Sigmoid colon (tissue), 4 donors: ENCODE measurements around the gene AMBRA1.

Experiments
- CTCF ChIP-seq, 4 experiments: fragments of 450-650 bp in 3 of 4; fragments of 200-600 bp in 1 of 4; IDR thresholded peaks; one replicate each; pipeline ENCODE4 v1.5.1; 2016 to 2019; ENCODE audit warnings: antibody characterized with exemption in 4 of 4, mild to moderate bottlenecking in 3 of 4, moderate library complexity in 2 of 4
- EP300 ChIP-seq, 4 donors: sonication (generic); formaldehyde crosslinking; IDR thresholded peaks; one replicate each; pipeline ENCODE4 v1.6.1; 2017; ENCODE audit warnings: antibody characterized with exemption in 4 of 4
- POLR2A ChIP-seq, 2 donors: fragments of 450-650 bp; IDR thresholded peaks; one replicate each; pipeline ENCODE4 v1.6.1; 2016; ENCODE audit warnings: antibody characterized with exemption in 2 of 2, mild to moderate bottlenecking in 2 of 2, moderate library complexity in 2 of 2
- POLR2AphosphoS5 ChIP-seq, 4 donors: sonication (generic); formaldehyde crosslinking; IDR thresholded peaks; one replicate each; pipeline ENCODE4 v1.6.1; 2017; ENCODE audit warnings: antibody characterized with exemption in 4 of 4

- TF ChIP-seq CTCF (IDR thresholded peaks at IDR 0.05): no peak
- TF ChIP-seq EP300 (IDR thresholded peaks at IDR 0.05): no peak
- TF ChIP-seq POLR2AphosphoS5 (IDR thresholded peaks at IDR 0.05): no peak
- no peak for TF ChIP-seq POLR2A (IDR thresholded peaks at IDR 0.05)
These were observed 38.4 kb downstream of the AMBRA1 start for GRCh38 chr11:46555267-46556054.
